ENCODE measurements around the gene NGDN.

GRCh38 chr14:23421594-23421993 lies 47.9 kb upstream of the NGDN start:
- TF ChIP-seq POLR2A (IDR thresholded peaks at IDR 0.05) (no peak), CTCF (IDR thresholded peaks at IDR 0.05 in 8 of 11, conservative IDR thresholded peaks at IDR 0.05 in 3 of 11) (no peak)

Data from spleen (tissue), 7 donors.